Left forelimb (tissue), 1 donor: ENCODE measurements around the gene TRIM6.
"Not testable (repeated sequence)": the region's sequence is repeated elsewhere in the genome, so short reads cannot be mapped to it uniquely, and the experiment has no call there.

ENCODE experiments used
- DNase-seq: peaks from one replicate; pipeline ENCODE4 v3.0.0-alpha.2; 2018; ENCODE audit warnings: low spot score

The TRIM6 gene

GRCh38 chr11:5596607-5597201 lies at the start of gene TRIM6:
TRIM6 (plus strand) TSS chr11:5596637; CDS start chr11:5596898, 261 bp downstream.
- DNase-seq, result no peak

GRCh38 chr11:5547982-5548381 lies 48.5 kb upstream of the TRIM6 start:
- DNase-seq, result no peak

- no peak for DNase-seq
These were observed 48.0 kb upstream of the TRIM6 start, which contains the start of gene OR52H1 for GRCh38 chr11:5548440-5548839. OR52H1 (minus strand) TSS chr11:5548540; CDS start chr11:5545505, 3,035 bp downstream.

- no peak for DNase-seq
These were observed 45.9 kb upstream of the TRIM6 start for GRCh38 chr11:5550440-5551095.

- no peak for DNase-seq
These were observed 43.1 kb upstream of the TRIM6 start for GRCh38 chr11:5553343-5553742.

- no peak for DNase-seq
These were observed 39.7 kb upstream of the TRIM6 start for GRCh38 chr11:5556596-5557188.

- no peak for DNase-seq
These were observed 38.7 kb upstream of the TRIM6 start for GRCh38 chr11:5557751-5558150.

GRCh38 chr11:5564259-5565019 lies 32.0 kb upstream of the TRIM6 start:
- no peak for DNase-seq

- no peak for DNase-seq
These were observed 21.8 kb upstream of the TRIM6 start for GRCh38 chr11:5574654-5575053.

GRCh38 chr11:5575152-5575551 lies 21.3 kb upstream of the TRIM6 start:
- no peak for DNase-seq

GRCh38 chr11:5577101-5577500 lies 19.3 kb upstream of the TRIM6 start:
- no peak for DNase-seq

- no peak for DNase-seq
These were observed 15.9 kb upstream of the TRIM6 start, which contains the start of gene OR52B6 for GRCh38 chr11:5580577-5580976. OR52B6 (plus strand) TSS chr11:5580877; CDS start chr11:5580877, 0 bp downstream.

- no peak for DNase-seq
These were observed 15.4 kb upstream of the TRIM6 start for GRCh38 chr11:5581014-5581413.

GRCh38 chr11:5584458-5584857 lies 12.0 kb upstream of the TRIM6 start:
- not testable (repeated sequence) for DNase-seq

GRCh38 chr11:5589906-5590305 lies 6.5 kb upstream of the TRIM6 start:
- not testable (repeated sequence) for DNase-seq

- DNase-seq, result no peak
These were observed 4.8 kb upstream of the TRIM6 start for GRCh38 chr11:5591613-5592012.

GRCh38 chr11:5592615-5593014 lies 3.8 kb upstream of the TRIM6 start:
- DNase-seq, result no peak

- DNase-seq, result no peak
These were observed 3.3 kb upstream of the TRIM6 start for GRCh38 chr11:5593146-5593545.

- no peak for DNase-seq
These were observed 1.5 kb downstream of the TRIM6 start for GRCh38 chr11:5597953-5598352.

- DNase-seq, result no peak
These were observed 4.0 kb downstream of the TRIM6 start for GRCh38 chr11:5600374-5600851.

- DNase-seq, result not testable (repeated sequence)
These were observed 6.4 kb downstream of the TRIM6 start for GRCh38 chr11:5602791-5603190.

- no peak for DNase-seq
These were observed 6.9 kb downstream of the TRIM6 start for GRCh38 chr11:5603326-5603725.
